Common myeloid progenitor, CD34-positive (primary cell): ENCODE measurements around the gene PSMG3.
A peak's percentile ranks its signal among the peaks of the same experiment; 100 is the strongest.

Experiments
- CTCF ChIA-PET: fragments of 350-600 bp; sonication (Branson Sonifier 250); formaldehyde crosslinking; loops from one replicate; lab custom pipeline; 2021; ENCODE audit warnings: antibody characterized with exemption; lab: Charles Lee
- POLR2A ChIA-PET: fragments of 350-600 bp; sonication (Branson Sonifier 250); formaldehyde crosslinking; loops from one replicate; lab custom pipeline; 2021; ENCODE audit warnings: antibody characterized with exemption; lab: Charles Lee
- DNase-seq, 3 donors: peaks; one replicate each; pipeline versions ENCODE4 v3.0.0 to v3.0.0-alpha.2; 2013
- H3K27ac ChIP-seq, 2 experiments: 1 replicate in 1 of 2; 2 replicates in 1 of 2; pipeline ENCODE4 v1.7.0; 2013; ENCODE audit warnings: inconsistent platforms in 2 of 2, low read length in 2 of 2, mild to moderate bottlenecking in 2 of 2, low read depth in 1 of 2, moderate library complexity in 1 of 2; ENCODE audit not compliant: severe bottlenecking in 2 of 2, insufficient read depth in 1 of 2, poor library complexity in 1 of 2
- H3K27me3 ChIP-seq, 5 experiments: replicated peaks in 2 of 5; 1 replicate in 3 of 5; 2 replicates in 2 of 5; pipeline versions ENCODE4 v1.6.1 to v1.7.0; 2013; ENCODE audit warnings: low read length in 4 of 5, mild to moderate bottlenecking in 2 of 5, moderate library complexity in 2 of 5, inconsistent platforms in 1 of 5; ENCODE audit not compliant: insufficient read depth in 5 of 5, control insufficient read depth in 4 of 5
- H3K36me3 ChIP-seq, 4 experiments: 1 replicate in 2 of 4; 2 replicates in 2 of 4; pipeline versions ENCODE4 v1.6.1 to v1.7.0; 2013; ENCODE audit warnings: low read length in 3 of 4, control low read depth in 1 of 4, mild to moderate bottlenecking in 1 of 4; ENCODE audit not compliant: control insufficient read depth in 4 of 4, insufficient read depth in 4 of 4
- H3K4me1 ChIP-seq, 4 experiments: 1 replicate in 3 of 4; 2 replicates in 1 of 4; pipeline versions ENCODE4 v1.6.1 to v1.7.1; 2013; ENCODE audit warnings: low read length in 3 of 4, mild to moderate bottlenecking in 3 of 4, control low read depth in 1 of 4, inconsistent platforms in 1 of 4, moderate library complexity in 1 of 4; ENCODE audit not compliant: control insufficient read depth in 4 of 4, insufficient read depth in 4 of 4; ENCODE audit errors: control extremely low read depth in 1 of 4
- H3K4me3 ChIP-seq, 7 experiments: 1 replicate in 4 of 7; 2 replicates in 3 of 7; pipeline versions ENCODE4 v1.5.1 to v1.7.0; 2013; ENCODE audit warnings: mild to moderate bottlenecking in 7 of 7, low read length in 6 of 7, moderate library complexity in 6 of 7, inconsistent platforms in 2 of 7, low read depth in 2 of 7, control low read depth in 1 of 7; ENCODE audit not compliant: insufficient read depth in 4 of 7, control insufficient read depth in 1 of 7; ENCODE audit errors: extremely low read depth in 1 of 7
- H3K9me3 ChIP-seq, 5 experiments: 1 replicate in 4 of 5; 2 replicates in 1 of 5; pipeline versions ENCODE4 v1.6.1 to v1.7.1; 2013; ENCODE audit warnings: low read length in 4 of 5, mild to moderate bottlenecking in 2 of 5, inconsistent platforms in 1 of 5, low read depth in 1 of 5, moderate library complexity in 1 of 5; ENCODE audit not compliant: control insufficient read depth in 4 of 5, insufficient read depth in 2 of 5; ENCODE audit errors: control extremely low read depth in 1 of 5
- WGBS: methylation state at CpG from one replicate; pipeline ENCODE4 v1.1.5; 2013; ENCODE audit not compliant: insufficient coverage; 5-methylcytosine and 5-hydroxymethylcytosine counted together

Gene PSMG3

GRCh38 chr7:1564603-1565022 lies 5.2 kb downstream of the PSMG3 start:
- no peak overlapping the region for H3K4me3 ChIP-seq
- H3K27ac ChIP-seq: peak overlapping the region in 1 of 2 experiments; percentile 54
- peaks cover 0 to 32% (median 30%) of the 10 kb centered on the region in 4 experiments for H3K4me1 ChIP-seq
- H3K36me3 ChIP-seq: peaks cover 7 to 19% (median 9%) of the 10 kb centered on the region in 4 experiments
- no peak for DNase-seq
- CTCF ChIA-PET: no interaction called here
- no peaks in the 10 kb centered on the region for H3K9me3 ChIP-seq
- no peaks in the 10 kb centered on the region for H3K27me3 ChIP-seq
- 65% methylated on average over 22 of the region's 23 CpGs for WGBS
- POLR2A ChIA-PET: interaction anchor here (0.6 kb wide), 2 partner anchors 16 to 67 kb away, joined by 3 read pairs; no protein-coding TSS in a partner anchor

- DNase-seq: peak; percentile 74 to 91 (median 86)
- peaks cover 0 to 28% (median 24%) of the 10 kb centered on the region in 4 experiments for H3K4me1 ChIP-seq
- ChIA-PET POLR2A (interaction anchor here (0.6 kb wide), 2 partner anchors 16 to 66 kb away, joined by 3 read pairs; no protein-coding TSS in a partner anchor), CTCF (no interaction called here)
- 69% methylated on average over 15 of the region's 15 CpGs for WGBS
- H3K9me3 ChIP-seq: no peaks in the 10 kb centered on the region
- H3K27ac ChIP-seq: peak overlapping the region in 1 of 2 experiments; percentile 54
- no peaks in the 10 kb centered on the region for H3K27me3 ChIP-seq
- no peak overlapping the region for H3K4me3 ChIP-seq
- peaks cover 7 to 19% (median 9%) of the 10 kb centered on the region in 4 experiments for H3K36me3 ChIP-seq
These were observed 5.7 kb downstream of the PSMG3 start for GRCh38 chr7:1563981-1564602.

GRCh38 chr7:1562597-1563051 lies 7.2 kb downstream of the PSMG3 start:
- no peak overlapping the region for H3K4me3 ChIP-seq
- H3K27ac ChIP-seq: no peak overlapping the region
- H3K4me1 ChIP-seq: peaks cover 0 to 29% (median 16%) of the 10 kb centered on the region in 4 experiments
- ChIA-PET POLR2A (no interaction called here), CTCF (interaction anchor here (1.3 to 1.5 kb wide), 2 partner anchors 29 to 57 kb away, joined by 3 read pairs; no protein-coding TSS in a partner anchor)
- H3K27me3 ChIP-seq: no peaks in the 10 kb centered on the region
- no peaks in the 10 kb centered on the region for H3K9me3 ChIP-seq
- DNase-seq: no peak
- H3K36me3 ChIP-seq: peaks cover 5 to 13% (median 8%) of the 10 kb centered on the region in 4 experiments
- WGBS: 90% methylated on average over 18 of the region's 18 CpGs

GRCh38 chr7:1562116-1562515 lies 7.7 kb downstream of the PSMG3 start:
- Histone ChIP-seq H3K36me3 (peaks cover 2 to 8% (median 4%) of the 10 kb centered on the region in 4 experiments), H3K4me3 (no peak overlapping the region), H3K9me3 (no peaks in the 10 kb centered on the region), H3K27me3 (no peaks in the 10 kb centered on the region), H3K4me1 (peaks cover 0 to 29% (median 16%) of the 10 kb centered on the region in 4 experiments), H3K27ac (no peak overlapping the region)
- no peak for DNase-seq
- ChIA-PET CTCF (interaction anchor here (1.3 to 1.5 kb wide), 2 partner anchors 28 to 56 kb away, joined by 3 read pairs; no protein-coding TSS in a partner anchor), POLR2A (no interaction called here)
- 96% methylated on average over 15 of the region's 16 CpGs for WGBS

GRCh38 chr7:1561036-1561940 lies 8.5 kb downstream of the PSMG3 start:
- Histone ChIP-seq H3K4me3 (no peak overlapping the region), H3K9me3 (no peaks in the 10 kb centered on the region), H3K4me1 (peaks cover 0 to 31% (median 17%) of the 10 kb centered on the region in 4 experiments), H3K27me3 (no peaks in the 10 kb centered on the region), H3K27ac (no peak overlapping the region), H3K36me3 (no peaks in the 10 kb centered on the region)
- 96% methylated on average over 30 of the region's 34 CpGs for WGBS
- CTCF ChIA-PET: interaction anchor here (1.0 to 1.5 kb wide), 2 partner anchors 27 to 56 kb away, joined by 3 to 4 read pairs; no protein-coding TSS in a partner anchor
- DNase-seq: no peak
- POLR2A ChIA-PET: interaction anchor here (0.6 kb wide), 2 partner anchors 15 to 28 kb away, joined by 3 to 5 read pairs; no protein-coding TSS in a partner anchor

- Histone ChIP-seq H3K36me3 (no peaks in the 10 kb centered on the region), H3K27me3 (no peaks in the 10 kb centered on the region), H3K9me3 (no peaks in the 10 kb centered on the region), H3K4me1 (peaks cover 0 to 38% (median 23%) of the 10 kb centered on the region in 4 experiments), H3K4me3 (no peak overlapping the region), H3K27ac (no peak overlapping the region)
- CTCF ChIA-PET: interaction anchor here (1.0 kb wide), 1 partner anchor 55 kb away, joined by 4 read pairs; no protein-coding TSS in a partner anchor
- POLR2A ChIA-PET: no interaction called here
- DNase-seq: no peak
- 99% methylated on average over 8 of the region's 13 CpGs for WGBS
These were observed 9.2 kb downstream of the PSMG3 start for GRCh38 chr7:1560620-1561031.
